ENCODE results near the gene PLD2. TPM values are rescaled to one million over a fixed set of nuclear protein-coding genes. Genes with fewer than 3 reads are reported as not detected.

Gene PLD2
- total RNA-seq, 1 donor from 2014 or later: 61.4 TPM

- Mint-ChIP-seq H3K27me3 (ENCODE audit: unreplicated experiment) (peaks cover 5% of the 10 kb centered on the region), H3K9me3 (ENCODE audit: unreplicated experiment) (no peaks in the 10 kb centered on the region), H3K4me3 (ENCODE audit: unreplicated experiment) (no peak overlapping the region), H3K4me1 (ENCODE audit: low read depth, unreplicated experiment) (no peaks in the 10 kb centered on the region), H3K36me3 (ENCODE audit: unreplicated experiment) (no peaks in the 10 kb centered on the region), H3K27ac (ENCODE audit: unreplicated experiment) (no peak overlapping the region)
- DNase-seq: no peak
- TF ChIP-seq CTCF (IDR thresholded peaks at IDR 0.05; ENCODE audit: partially characterized antibody, unreplicated experiment): no peak
Measured at GRCh38 chr17:4768298-4768697, 38.7 kb upstream of the PLD2 start.

GRCh38 chr17:4769628-4770027 is 37.3 kb upstream of the PLD2 start:
- H3K9me3 Mint-ChIP-seq (ENCODE audit: unreplicated experiment): no peaks in the 10 kb centered on the region

GRCh38 chr17:4771519-4772234 is 35.3 kb upstream of the PLD2 start, which contains the start of gene TM4SF5:
TM4SF5 (plus strand) TSS chr17:4771886; CDS start chr17:4771923, 37 bp downstream.
- H3K4me1 Mint-ChIP-seq (ENCODE audit: low read depth, unreplicated experiment): no peaks in the 10 kb centered on the region
- H3K27ac Mint-ChIP-seq (ENCODE audit: unreplicated experiment): no peak within 1 kb of the TSS
- no peak within 1 kb of the TSS for H3K4me3 Mint-ChIP-seq (ENCODE audit: unreplicated experiment)
- DNase-seq: no peak
- no peak for TF ChIP-seq CTCF (IDR thresholded peaks at IDR 0.05; ENCODE audit: partially characterized antibody, unreplicated experiment)
- H3K27me3 Mint-ChIP-seq (ENCODE audit: unreplicated experiment): peaks cover 5% of the 10 kb centered on the region
- no peaks in the 10 kb centered on the region for H3K9me3 Mint-ChIP-seq (ENCODE audit: unreplicated experiment)
- no peaks in the 10 kb centered on the region for H3K36me3 Mint-ChIP-seq (ENCODE audit: unreplicated experiment)

More at GRCh38 chr17:4769628-4770027, 37.3 kb upstream of the PLD2 start:
- Mint-ChIP-seq H3K4me3 (ENCODE audit: unreplicated experiment) (no peak overlapping the region), H3K27ac (ENCODE audit: unreplicated experiment) (no peak overlapping the region), H3K27me3 (ENCODE audit: unreplicated experiment) (peaks cover 5% of the 10 kb centered on the region), H3K36me3 (ENCODE audit: unreplicated experiment) (no peaks in the 10 kb centered on the region), H3K4me1 (ENCODE audit: low read depth, unreplicated experiment) (no peaks in the 10 kb centered on the region)
- no peak for TF ChIP-seq CTCF (IDR thresholded peaks at IDR 0.05; ENCODE audit: partially characterized antibody, unreplicated experiment)
- DNase-seq: no peak

- peaks cover 2% of the 10 kb centered on the region for H3K9me3 Mint-ChIP-seq (ENCODE audit: unreplicated experiment)
- H3K36me3 Mint-ChIP-seq (ENCODE audit: unreplicated experiment): no peaks in the 10 kb centered on the region
- H3K4me3 Mint-ChIP-seq (ENCODE audit: unreplicated experiment): no peak overlapping the region
- no peak for DNase-seq
- no peak overlapping the region for H3K27ac Mint-ChIP-seq (ENCODE audit: unreplicated experiment)
- H3K27me3 Mint-ChIP-seq (ENCODE audit: unreplicated experiment): peaks cover 5% of the 10 kb centered on the region
- H3K4me1 Mint-ChIP-seq (ENCODE audit: low read depth, unreplicated experiment): no peaks in the 10 kb centered on the region
- no peak for TF ChIP-seq CTCF (IDR thresholded peaks at IDR 0.05; ENCODE audit: partially characterized antibody, unreplicated experiment)
Measured at GRCh38 chr17:4772235-4772613, 34.7 kb upstream of the PLD2 start.

- H3K4me3 Mint-ChIP-seq (ENCODE audit: unreplicated experiment): no peak overlapping the region
- TF ChIP-seq CTCF (IDR thresholded peaks at IDR 0.05; ENCODE audit: partially characterized antibody, unreplicated experiment): no peak
- no peaks in the 10 kb centered on the region for H3K4me1 Mint-ChIP-seq (ENCODE audit: low read depth, unreplicated experiment)
- no peak overlapping the region for H3K27ac Mint-ChIP-seq (ENCODE audit: unreplicated experiment)
- H3K9me3 Mint-ChIP-seq (ENCODE audit: unreplicated experiment): peaks cover 2% of the 10 kb centered on the region
- DNase-seq: no peak
- peaks cover 2% of the 10 kb centered on the region for H3K27me3 Mint-ChIP-seq (ENCODE audit: unreplicated experiment)
- H3K36me3 Mint-ChIP-seq (ENCODE audit: unreplicated experiment): no peaks in the 10 kb centered on the region
Measured at GRCh38 chr17:4777969-4778760, 28.8 kb upstream of the PLD2 start.
